GM18498 (cell line): ENCODE measurements around the gene KRTAP20-2.

Experiments used
- ATAC-seq: cut with Tn5 transposase; IDR thresholded peaks from one replicate; pipeline ENCODE4 v1.9.1; 2021; ENCODE audit warnings: mild to moderate bottlenecking, moderate library complexity; ENCODE audit not compliant: unreplicated experiment

The KRTAP20-2 gene

DNA sequence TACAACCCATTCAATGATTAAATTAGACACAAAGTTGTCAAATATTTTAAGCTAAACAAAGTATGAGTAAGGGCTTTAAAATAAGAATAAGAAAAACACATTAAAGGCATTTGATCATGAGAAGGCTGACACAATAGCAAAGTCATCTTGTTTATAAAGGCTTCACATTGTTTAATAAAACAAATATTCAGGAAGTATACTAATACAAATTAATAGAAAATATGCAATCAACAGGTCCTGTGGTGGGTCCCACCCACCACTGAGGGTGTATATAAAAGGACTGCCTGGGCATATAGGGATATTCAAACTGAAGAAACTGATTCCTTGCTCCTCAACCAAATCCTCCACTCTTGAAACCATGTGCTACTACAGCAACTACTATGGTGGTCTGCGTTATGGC is at the start of gene KRTAP20-2:
TSS of gene KRTAP20-2 (plus strand) at position 301 of the 400 bp plus-strand sequence. CDS start at position 359, 58 bp downstream.
- no peak for ATAC-seq

DNA sequence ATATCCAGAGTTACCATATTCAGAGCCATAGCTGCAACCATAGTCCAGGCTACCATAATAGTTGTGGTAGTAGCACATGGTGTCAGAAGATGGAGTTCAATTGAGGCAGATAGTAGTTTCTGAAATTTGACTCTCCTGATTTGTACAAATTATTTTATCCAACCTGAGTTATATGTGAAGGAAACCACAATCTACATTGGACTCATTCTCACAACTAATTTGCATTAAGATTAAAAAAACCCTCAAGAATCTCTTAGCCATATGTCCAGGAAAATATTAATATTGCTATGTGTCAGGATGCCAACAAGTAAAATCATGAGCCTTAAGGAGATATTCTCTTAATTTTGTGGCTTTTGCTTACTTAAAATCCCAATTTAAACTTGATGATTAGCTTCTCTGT is 44.7 kb upstream of the KRTAP20-2 start, which contains the start of gene KRTAP22-2:
TSS of gene KRTAP22-2 (minus strand) at position 101 of the 400 bp plus-strand sequence.
- ATAC-seq: no peak

DNA sequence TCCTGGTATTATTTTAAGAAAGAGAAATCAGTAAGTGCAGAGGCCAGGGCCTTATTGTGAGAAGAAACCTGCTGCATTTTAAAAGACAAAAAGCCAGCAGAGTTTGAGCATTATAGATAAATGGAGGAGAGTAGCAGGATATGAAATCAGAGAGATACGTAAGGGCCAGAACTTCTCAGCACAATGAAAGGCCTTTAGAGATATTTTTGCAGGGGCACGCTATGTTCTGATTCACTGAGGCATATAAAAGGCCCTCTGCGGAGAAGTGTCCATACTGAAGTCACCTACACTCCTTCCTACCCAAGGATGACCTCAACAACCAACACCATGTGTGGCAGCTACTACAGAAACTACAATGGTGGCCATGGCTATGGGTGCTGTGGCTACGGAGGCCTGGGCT is 42.9 kb upstream of the KRTAP20-2 start, which contains the start of gene KRTAP6-3:
TSS of gene KRTAP6-3 (plus strand) at position 301 of the 400 bp plus-strand sequence. CDS start at position 307, 6 bp downstream.
- no peak for ATAC-seq

DNA sequence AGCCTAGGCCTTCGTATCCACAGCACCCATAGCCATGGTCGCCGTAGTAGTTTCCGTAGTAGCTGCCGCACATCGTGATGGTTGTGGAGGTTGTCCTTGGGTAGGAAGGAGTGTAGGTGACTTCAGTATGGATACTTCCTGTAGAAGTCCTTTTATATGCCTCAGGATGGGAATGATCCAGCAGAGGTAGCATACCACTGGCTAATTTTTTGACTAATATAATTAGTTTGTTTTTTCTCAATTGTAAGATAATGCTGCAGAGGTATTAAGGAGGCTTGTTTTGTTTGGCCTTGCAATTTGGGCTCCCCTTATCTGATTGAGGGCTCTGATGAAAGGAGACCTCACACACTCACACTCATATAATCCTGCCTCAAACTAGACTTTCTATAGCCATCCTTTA is 36.2 kb upstream of the KRTAP20-2 start, which contains the start of gene KRTAP6-2:
TSS of gene KRTAP6-2 (minus strand) at position 101 of the 400 bp plus-strand sequence. CDS start at position 73, 28 bp downstream.
- no peak for ATAC-seq

DNA sequence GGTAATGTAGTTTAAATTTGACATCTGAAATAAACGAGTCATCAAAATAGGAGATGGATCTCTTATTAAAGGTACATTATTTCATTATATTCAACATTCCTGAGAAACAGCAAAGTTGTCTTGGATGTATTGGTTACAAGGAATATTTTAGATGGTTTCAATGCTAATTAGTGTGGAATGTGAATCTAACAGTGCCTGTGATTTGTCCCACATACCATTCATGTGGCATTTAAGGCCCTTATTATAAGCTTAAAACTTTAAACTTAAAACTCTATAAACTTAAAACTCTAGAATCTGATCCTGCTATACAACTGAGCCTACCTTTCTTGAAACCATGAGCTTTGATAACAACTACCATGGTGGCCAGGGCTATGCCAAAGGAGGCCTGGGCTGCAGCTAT is 34.2 kb upstream of the KRTAP20-2 start, which contains the start of gene KRTAP22-1:
TSS of gene KRTAP22-1 (plus strand) at position 301 of the 400 bp plus-strand sequence.
- ATAC-seq: no peak

- ATAC-seq: no peak
These were observed 29.0 kb upstream of the KRTAP20-2 start for GRCh38 chr21:30605968-30606367.

- no peak for ATAC-seq
These were observed 22.9 kb upstream of the KRTAP20-2 start for GRCh38 chr21:30612132-30612531.

DNA sequence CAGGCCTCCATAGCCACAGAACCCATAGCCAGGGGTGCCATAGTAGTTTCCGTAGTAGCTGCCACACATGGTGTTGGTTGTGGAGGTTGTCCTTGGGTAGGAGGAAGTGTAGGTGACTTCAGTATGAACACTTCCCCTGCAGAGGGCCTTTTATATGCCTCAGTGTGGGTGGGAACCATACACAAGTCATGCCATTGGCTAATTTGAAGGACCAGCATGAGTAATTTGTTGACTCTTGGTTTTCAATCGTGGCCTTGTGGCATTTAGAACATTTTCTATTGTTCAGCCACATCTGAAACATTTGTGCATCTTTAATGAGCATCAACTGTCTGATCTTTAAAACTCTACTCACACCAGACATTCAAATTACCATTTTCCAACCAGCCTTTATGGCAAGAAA is 21.2 kb upstream of the KRTAP20-2 start, which contains the start of gene KRTAP6-1:
TSS of gene KRTAP6-1 (minus strand) at position 95 of the 400 bp plus-strand sequence. CDS start at position 69, 26 bp downstream.
- no peak for ATAC-seq

- no peak for ATAC-seq
These were observed 19.8 kb upstream of the KRTAP20-2 start for GRCh38 chr21:30615199-30615598.

DNA sequence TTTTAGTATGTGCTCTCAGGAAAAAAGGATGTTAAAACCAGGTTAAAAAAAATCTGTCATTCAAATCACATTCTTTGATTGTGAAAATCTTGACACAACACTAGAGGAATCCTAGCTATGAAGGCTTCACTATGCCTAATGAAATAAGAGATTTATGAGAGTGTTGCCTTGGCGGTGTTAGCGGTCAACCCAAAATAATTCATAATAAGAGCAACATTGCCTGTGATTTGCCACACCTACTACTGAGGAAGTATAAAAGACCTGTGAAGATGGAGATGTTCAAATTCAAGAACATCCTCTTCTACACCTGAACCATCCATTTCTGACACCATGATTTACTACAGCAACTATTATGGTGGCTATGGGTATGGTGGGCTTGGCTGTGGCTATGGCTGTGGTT is 18.9 kb upstream of the KRTAP20-2 start, which contains the start of gene KRTAP20-1:
TSS of gene KRTAP20-1 (plus strand) at position 301 of the 400 bp plus-strand sequence. CDS start at position 331, 30 bp downstream.
- ATAC-seq: no peak

GRCh38 chr21:30620080-30620479 is 14.9 kb upstream of the KRTAP20-2 start:
- no peak for ATAC-seq

- no peak for ATAC-seq
These were observed 14.5 kb upstream of the KRTAP20-2 start, which contains the start of gene KRTAP20-4 for GRCh38 chr21:30620522-30620921. Gene KRTAP20-4 (plus strand): TSS chr21:30620627.

DNA sequence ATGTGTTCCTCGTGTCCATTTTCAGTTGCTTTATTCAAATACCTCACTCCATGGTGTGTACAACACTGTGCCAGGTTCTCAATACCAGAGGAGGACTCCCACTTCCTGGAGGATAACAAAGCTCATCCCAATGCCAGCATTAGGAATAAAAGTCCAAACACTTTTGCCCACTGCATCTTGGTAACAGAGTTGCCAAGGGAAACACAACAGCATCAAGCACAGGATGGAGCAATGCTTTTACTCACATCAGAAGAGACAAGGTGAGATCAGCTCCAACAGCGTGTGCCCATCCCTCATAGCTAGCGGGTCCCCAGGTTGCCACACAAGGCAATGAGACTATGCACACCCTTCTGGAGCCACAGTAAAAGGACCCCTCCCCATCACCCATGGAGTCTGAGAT is 11.6 kb upstream of the KRTAP20-2 start:
- no peak for ATAC-seq

- ATAC-seq: no peak
These were observed 9.4 kb upstream of the KRTAP20-2 start for GRCh38 chr21:30625449-30626165.

- ATAC-seq: no peak
These were observed 6.9 kb upstream of the KRTAP20-2 start for GRCh38 chr21:30628109-30628508.

DNA sequence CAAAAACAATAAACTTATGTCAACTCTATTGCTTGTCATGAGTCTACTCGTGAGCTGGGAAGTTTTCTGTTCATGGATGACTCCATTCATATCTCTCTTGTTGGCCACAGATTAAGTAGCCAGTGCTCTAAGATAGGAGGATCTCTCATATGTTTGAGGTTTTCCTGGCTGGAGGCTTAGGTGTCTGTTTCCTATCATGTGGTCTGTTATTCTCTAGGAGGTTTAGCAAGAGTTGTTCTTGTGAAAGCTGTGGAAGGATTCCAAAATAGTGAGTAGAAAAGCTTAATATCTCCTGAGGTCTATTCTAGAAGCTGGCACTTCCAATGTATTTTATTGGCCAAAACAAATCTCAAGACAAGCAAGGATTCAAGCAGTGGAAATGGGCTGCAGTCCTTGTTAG is 5.8 kb upstream of the KRTAP20-2 start:
- no peak for ATAC-seq

GRCh38 chr21:30638686-30639085 is 3.7 kb downstream of the KRTAP20-2 start:
- ATAC-seq: no peak

DNA sequence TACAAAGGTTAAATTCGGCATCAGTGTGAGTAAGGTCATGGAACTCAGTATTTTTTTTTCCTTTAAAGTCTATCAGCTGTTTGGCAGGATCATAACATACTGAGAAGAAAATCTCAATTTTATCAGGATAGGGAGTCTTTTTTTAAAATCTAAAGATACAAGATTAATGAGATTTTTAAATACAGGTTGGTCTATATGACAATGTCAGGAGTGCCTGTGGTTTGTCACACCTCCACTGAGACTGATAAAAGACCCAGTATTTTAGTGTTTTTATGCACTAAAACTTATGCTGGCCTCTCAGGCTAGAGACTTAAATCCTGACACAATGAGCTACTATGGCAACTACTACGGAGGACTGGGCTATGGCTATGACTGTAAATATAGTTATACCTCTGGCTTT is 7.6 kb downstream of the KRTAP20-2 start, which contains the start of gene KRTAP20-3:
TSS of gene KRTAP20-3 (plus strand) at position 301 of the 400 bp plus-strand sequence.
- ATAC-seq: no peak

- ATAC-seq: no peak
These were observed 12.0 kb downstream of the KRTAP20-2 start for GRCh38 chr21:30646904-30647414.

DNA sequence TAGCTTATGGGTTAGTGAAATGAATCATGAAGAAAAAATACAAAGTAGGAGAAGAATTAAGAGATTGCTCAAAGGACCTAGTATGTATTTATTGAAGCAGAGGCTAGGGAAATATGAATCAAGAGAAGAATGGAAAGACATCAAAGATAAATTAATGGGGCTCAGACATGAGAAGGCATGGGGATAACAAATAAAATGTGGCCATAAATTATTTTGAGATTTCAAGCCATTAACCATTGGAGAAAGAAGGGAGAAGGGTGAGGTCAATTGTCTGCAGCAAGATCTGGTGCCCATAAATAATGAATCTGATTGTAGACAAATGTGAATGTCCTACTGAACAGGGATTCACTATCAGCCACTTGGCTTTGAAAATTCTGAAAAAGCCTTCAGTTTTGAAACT is 17.9 kb downstream of the KRTAP20-2 start:
- no peak for ATAC-seq

- ATAC-seq: no peak
These were observed 33.8 kb downstream of the KRTAP20-2 start for GRCh38 chr21:30668776-30669175.
